HCT116 (cell line): ENCODE data around the gene ZNF3. TPM values are rescaled to one million over a fixed set of nuclear protein-coding genes. Genes with fewer than 3 reads are reported as not detected.

Source experiments
- ATAC-seq: fragments of 200-7000 bp; cut with Tn5 transposase; 2 replicates; pipeline ENCODE4 v1.9.1; 2020; ENCODE audit warnings: mild to moderate bottlenecking, moderate library complexity
- BruUV-seq: library from RNA; stranded (reverse); fragments of 400-500 nt; replicated peaks from 2 replicates; lab custom pipeline; 2021; lab: Mats Ljungman, UMichigan
- CTCF ChIA-PET: fragments of 300-600 bp; sonication (Branson Sonifier 250); formaldehyde crosslinking; loops from one replicate; lab custom pipeline; 2021; ENCODE audit warnings: antibody characterized with exemption; lab: Charles Lee
- POLR2A ChIA-PET: fragments of 300-600, 350-600 bp; sonication (Branson Sonifier 250); formaldehyde crosslinking; loops from one replicate; lab custom pipeline; 2021; ENCODE audit warnings: antibody characterized with exemption; lab: Charles Lee
- RAD21 ChIA-PET, 2 experiments: fragments of 300-600 bp; sonication (Branson Sonifier 250); formaldehyde crosslinking; loops; one replicate each; lab custom pipeline; 2023; ENCODE audit warnings: low total read pairs in 2 of 2; ENCODE audit not compliant: uncharacterized antibody in 2 of 2, unreplicated experiment in 2 of 2, low non-redundant PET in 1 of 2; lab: Charles Lee
- DNase-seq: peaks from one replicate; pipeline ENCODE4 v3.0.0-alpha.2; 2010; ENCODE audit warnings: low read depth, low spot score
- H2AFZ ChIP-seq: fragments of 200-600 bp; shearing (Covaris generic), sonication (generic); 2 replicates; pipeline ENCODE4 v1.6.1; 2017; ENCODE audit warnings: low read depth, mixed run types, mixed read lengths, antibody characterized with exemption, low read length; ENCODE audit not compliant: poor library complexity, severe bottlenecking
- H3K27ac ChIP-seq: 2 replicates; pipeline ENCODE4 v1.5.1; 2012; ENCODE audit warnings: low read depth, low read length
- H3K27me3 ChIP-seq: fragments of 200-600 bp; sonication (generic); 2 replicates; pipeline ENCODE4 v1.6.1; 2016; ENCODE audit warnings: mixed run types, low read length, mixed read lengths; ENCODE audit not compliant: insufficient read depth
- H3K36me3 ChIP-seq, 2 experiments: fragments of 200-500 bp in 1 of 2; fragments of 200-600 bp in 1 of 2; sonication (Bioruptor generic) in 1 of 2; sonication (generic) in 1 of 2; 2 replicates each; pipeline versions ENCODE4 v1.5.1 to v1.6.1; 2014 to 2016; ENCODE audit warnings: low read length in 2 of 2, inconsistent platforms in 1 of 2, mixed read lengths in 1 of 2, mixed run types in 1 of 2; ENCODE audit not compliant: insufficient read depth in 2 of 2, control insufficient read depth in 1 of 2
- H3K4me1 ChIP-seq, 2 experiments: fragments of 200-600 bp in 1 of 2; sonication (generic) in 1 of 2; 2 replicates each; pipeline versions ENCODE4 v1.5.1 to v1.6.1; 2012 to 2017; ENCODE audit warnings: low read length in 2 of 2, inconsistent platforms in 1 of 2, mild to moderate bottlenecking in 1 of 2, mixed read lengths in 1 of 2, mixed run types in 1 of 2, moderate library complexity in 1 of 2; ENCODE audit not compliant: insufficient read depth in 2 of 2, control insufficient read depth in 1 of 2
- H3K4me2 ChIP-seq: fragments of 200-600 bp; sonication (generic); 2 replicates; pipeline ENCODE4 v1.6.1; 2017; ENCODE audit warnings: mixed run types, low read length, mixed read lengths
- H3K4me3 ChIP-seq, 2 experiments: fragments of 200-600 bp in 1 of 2; sonication (generic) in 1 of 2; replicated peaks in 1 of 2; 2 replicates each; pipeline ENCODE4 v1.5.1; 2011 to 2016; ENCODE audit warnings: low read length in 2 of 2, control low read depth in 1 of 2, low read depth in 1 of 2, mild to moderate bottlenecking in 1 of 2, mixed read lengths in 1 of 2, mixed run types in 1 of 2
- H3K79me2 ChIP-seq: fragments of 200-600 bp; sonication (generic); 2 replicates; pipeline ENCODE4 v1.6.1; 2017; ENCODE audit warnings: mild to moderate bottlenecking, mixed run types, low read length, moderate library complexity, mixed read lengths; ENCODE audit not compliant: insufficient read depth
- H3K9ac ChIP-seq: fragments of 200-600 bp; sonication (generic); 2 replicates; pipeline ENCODE4 v1.6.1; 2016; ENCODE audit warnings: low read length, mixed read lengths
- H3K9me2 ChIP-seq: fragments of 200-600 bp; sonication (generic), shearing (Covaris generic); 2 replicates; pipeline ENCODE4 v1.6.1; 2017; ENCODE audit warnings: mixed run types, mild to moderate bottlenecking, moderate library complexity; ENCODE audit not compliant: insufficient read depth
- H3K9me3 ChIP-seq, 2 experiments: fragments of 200-500 bp in 1 of 2; fragments of 200-600 bp in 1 of 2; sonication (Bioruptor generic) in 1 of 2; sonication (generic) in 1 of 2; 2 replicates each; pipeline ENCODE4 v1.6.1; 2014 to 2017; ENCODE audit warnings: low read length in 2 of 2, mixed read lengths in 2 of 2, inconsistent platforms in 1 of 2, low read depth in 1 of 2, mild to moderate bottlenecking in 1 of 2, mixed run types in 1 of 2, moderate library complexity in 1 of 2; ENCODE audit not compliant: control insufficient read depth in 1 of 2, insufficient read depth in 1 of 2
- H4K20me1 ChIP-seq: fragments of 200-600 bp; sonication (generic), shearing (Covaris generic); 2 replicates; pipeline ENCODE4 v1.6.1; 2017; ENCODE audit warnings: mixed run types, mild to moderate bottlenecking, moderate library complexity; ENCODE audit not compliant: insufficient read depth
- EGR1 ChIP-seq: IDR thresholded peaks from 2 replicates; pipeline ENCODE4 v1.6.1; 2012; ENCODE audit warnings: low read depth
- EZH2 ChIP-seq: fragments of 200-600 bp; sonication (generic); IDR thresholded peaks from 2 replicates; pipeline ENCODE4 v1.6.1; 2017; ENCODE audit warnings: antibody characterized with exemption, mixed run types
- FOSL1 ChIP-seq: IDR thresholded peaks from 2 replicates; pipeline ENCODE4 v1.6.1; 2012; ENCODE audit warnings: low read depth
- POLR2AphosphoS5 ChIP-seq: IDR thresholded peaks from 2 replicates; pipeline ENCODE4 v1.6.1; 2011; ENCODE audit warnings: mild to moderate bottlenecking, low read depth, low read length, moderate library complexity
- SIN3A ChIP-seq: IDR thresholded peaks from 2 replicates; pipeline ENCODE4 v1.6.1; 2012; ENCODE audit warnings: low read depth
- TCF7L2 ChIP-seq: IDR thresholded peaks from 2 replicates; pipeline ENCODE4 v1.7.0; 2011; ENCODE audit warnings: borderline replicate concordance, inconsistent platforms; ENCODE audit not compliant: insufficient read depth, insufficient read length; ENCODE audit errors: extremely low read depth
- ZFX ChIP-seq: fragments of 450-650 bp; IDR thresholded peaks from 2 replicates; pipeline ENCODE4 v1.6.1; 2017
- ZNF274 ChIP-seq: fragments of 200-500 bp; sonication (Bioruptor generic); IDR thresholded peaks from 2 replicates; pipeline ENCODE4 v1.6.1; 2014; ENCODE audit warnings: mild to moderate bottlenecking, low read depth, low read length, inconsistent platforms
- intact Hi-C: fragments of 100-400 bp; cut with micrococcal nuclease; formaldehyde crosslinking; loops from 2 replicates; pipeline ENCODE4 v1.10.0; 2022
- total RNA-seq: library from RNA; stranded (reverse); gene quantifications from one replicate; pipeline ENCODE4 v1.2.1, GENCODE V29; 2021; ENCODE audit not compliant: unreplicated experiment
- TF ChIP-seq, protein P1 (sequence below): IDR thresholded peaks from 2 replicates; pipeline ENCODE4 v1.6.1; 2011; ENCODE audit warnings: mild to moderate bottlenecking, low read length, moderate library complexity; ENCODE audit not compliant: insufficient replicate concordance; ENCODE audit errors: extremely low read depth
- TF ChIP-seq, protein P2 (sequence below): IDR thresholded peaks from 2 replicates; pipeline ENCODE4 v1.6.1; 2012; ENCODE audit warnings: low read depth

ZNF3 gene
- total RNA-seq, 1 experiment from 2014 or later = 28.2 TPM

DNA sequence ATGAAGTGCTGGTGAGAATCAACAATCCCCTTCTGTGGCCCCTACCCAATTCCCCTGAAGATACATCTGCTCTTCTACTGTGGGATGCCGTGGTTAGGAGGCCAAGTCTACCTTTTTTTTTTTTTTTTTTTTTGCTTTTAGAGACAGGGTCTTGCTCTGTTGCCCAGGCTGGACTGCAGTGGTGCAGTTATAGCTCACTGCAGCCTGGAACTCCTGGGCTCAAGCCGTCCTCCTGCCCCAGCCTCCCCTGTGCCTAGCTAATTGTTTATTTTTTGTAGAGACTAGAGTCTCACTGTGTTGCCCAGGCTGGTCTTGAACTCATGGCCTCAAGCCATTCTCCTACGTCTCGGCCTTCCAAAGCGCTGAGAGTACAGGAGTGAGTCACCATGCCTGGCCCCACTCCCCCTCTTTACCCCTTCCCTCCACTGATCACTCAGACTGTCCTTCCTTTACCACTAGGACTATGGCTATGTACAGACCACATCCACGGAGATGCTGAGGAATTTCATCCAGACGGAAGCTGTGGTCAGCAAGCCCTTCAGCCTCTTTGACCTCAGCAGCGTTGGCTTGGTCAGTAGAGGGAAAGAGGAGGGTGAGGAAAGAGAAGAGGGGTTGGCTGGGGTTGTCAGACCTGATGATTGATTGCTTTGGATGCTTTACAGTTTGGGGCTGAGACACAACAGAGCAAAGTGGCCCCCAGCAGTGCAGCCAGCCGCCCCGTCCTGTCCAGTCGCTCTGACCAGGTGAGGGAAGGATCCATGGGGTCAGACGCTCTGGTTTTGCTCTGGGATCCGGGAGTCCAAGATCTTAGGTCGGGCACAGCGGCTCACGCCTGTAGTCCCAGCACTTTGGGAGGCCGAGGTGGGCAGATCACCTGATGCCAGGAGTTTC, 21.7 kb upstream of the ZNF3 start:
- peaks cover 20 to 34% of the 10 kb centered on the region in 2 experiments for H3K36me3 ChIP-seq
- intact Hi-C loops = no loop called here
- no peaks in the 10 kb centered on the region for H3K9me2 ChIP-seq
- peak overlapping the region; percentile 100 for H3K9ac ChIP-seq
- no peak for DNase-seq
- peak overlapping the region; percentile 98 for H3K4me2 ChIP-seq
- ChIA-PET RAD21 (no interaction called here), CTCF (interaction anchor here (0.9 to 2.8 kb wide), 2 partner anchors 27 to 241 kb away, joined by 3 to 11 read pairs; no protein-coding TSS in a partner anchor), POLR2A (interaction anchor here (0.7 to 2.9 kb wide), 6 partner anchors 10 to 113 kb away, joined by 3 to 11 read pairs (median 4); partner anchors contain the start of genes COPS6 and LAMTOR4)
- peak overlapping the region; percentile 88 for H3K27ac ChIP-seq
- H3K4me3 ChIP-seq = peak overlapping the region; percentile 90 to 94
- no peak for ATAC-seq
- peaks cover 36% of the 10 kb centered on the region for H3K79me2 ChIP-seq
- TF ChIP-seq FOSL1 (no peak), POLR2AphosphoS5 (no peak), ZFX (no peak), EGR1 (no peak), TCF7L2 (no peak), SIN3A (no peak), ZNF274 (no peak), EZH2 (no peak)
- TF ChIP-seq, protein P1, sequence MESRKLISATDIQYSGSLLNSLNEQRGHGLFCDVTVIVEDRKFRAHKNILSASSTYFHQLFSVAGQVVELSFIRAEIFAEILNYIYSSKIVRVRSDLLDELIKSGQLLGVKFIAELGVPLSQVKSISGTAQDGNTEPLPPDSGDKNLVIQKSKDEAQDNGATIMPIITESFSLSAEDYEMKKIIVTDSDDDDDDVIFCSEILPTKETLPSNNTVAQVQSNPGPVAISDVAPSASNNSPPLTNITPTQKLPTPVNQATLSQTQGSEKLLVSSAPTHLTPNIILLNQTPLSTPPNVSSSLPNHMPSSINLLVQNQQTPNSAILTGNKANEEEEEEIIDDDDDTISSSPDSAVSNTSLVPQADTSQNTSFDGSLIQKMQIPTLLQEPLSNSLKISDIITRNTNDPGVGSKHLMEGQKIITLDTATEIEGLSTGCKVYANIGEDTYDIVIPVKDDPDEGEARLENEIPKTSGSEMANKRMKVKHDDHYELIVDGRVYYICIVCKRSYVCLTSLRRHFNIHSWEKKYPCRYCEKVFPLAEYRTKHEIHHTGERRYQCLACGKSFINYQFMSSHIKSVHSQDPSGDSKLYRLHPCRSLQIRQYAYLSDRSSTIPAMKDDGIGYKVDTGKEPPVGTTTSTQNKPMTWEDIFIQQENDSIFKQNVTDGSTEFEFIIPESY = no peak
- TF ChIP-seq, protein P2, sequence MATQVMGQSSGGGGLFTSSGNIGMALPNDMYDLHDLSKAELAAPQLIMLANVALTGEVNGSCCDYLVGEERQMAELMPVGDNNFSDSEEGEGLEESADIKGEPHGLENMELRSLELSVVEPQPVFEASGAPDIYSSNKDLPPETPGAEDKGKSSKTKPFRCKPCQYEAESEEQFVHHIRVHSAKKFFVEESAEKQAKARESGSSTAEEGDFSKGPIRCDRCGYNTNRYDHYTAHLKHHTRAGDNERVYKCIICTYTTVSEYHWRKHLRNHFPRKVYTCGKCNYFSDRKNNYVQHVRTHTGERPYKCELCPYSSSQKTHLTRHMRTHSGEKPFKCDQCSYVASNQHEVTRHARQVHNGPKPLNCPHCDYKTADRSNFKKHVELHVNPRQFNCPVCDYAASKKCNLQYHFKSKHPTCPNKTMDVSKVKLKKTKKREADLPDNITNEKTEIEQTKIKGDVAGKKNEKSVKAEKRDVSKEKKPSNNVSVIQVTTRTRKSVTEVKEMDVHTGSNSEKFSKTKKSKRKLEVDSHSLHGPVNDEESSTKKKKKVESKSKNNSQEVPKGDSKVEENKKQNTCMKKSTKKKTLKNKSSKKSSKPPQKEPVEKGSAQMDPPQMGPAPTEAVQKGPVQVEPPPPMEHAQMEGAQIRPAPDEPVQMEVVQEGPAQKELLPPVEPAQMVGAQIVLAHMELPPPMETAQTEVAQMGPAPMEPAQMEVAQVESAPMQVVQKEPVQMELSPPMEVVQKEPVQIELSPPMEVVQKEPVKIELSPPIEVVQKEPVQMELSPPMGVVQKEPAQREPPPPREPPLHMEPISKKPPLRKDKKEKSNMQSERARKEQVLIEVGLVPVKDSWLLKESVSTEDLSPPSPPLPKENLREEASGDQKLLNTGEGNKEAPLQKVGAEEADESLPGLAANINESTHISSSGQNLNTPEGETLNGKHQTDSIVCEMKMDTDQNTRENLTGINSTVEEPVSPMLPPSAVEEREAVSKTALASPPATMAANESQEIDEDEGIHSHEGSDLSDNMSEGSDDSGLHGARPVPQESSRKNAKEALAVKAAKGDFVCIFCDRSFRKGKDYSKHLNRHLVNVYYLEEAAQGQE = no peak
- H3K4me1 ChIP-seq = peaks cover 6 to 24% of the 10 kb centered on the region in 2 experiments; a peak in 3 of 4 replicates
- BruUV-seq = no TSS peak
- H2AFZ ChIP-seq = no peak overlapping the region
- no peaks in the 10 kb centered on the region for H3K9me3 ChIP-seq
- H3K27me3 ChIP-seq = no peaks in the 10 kb centered on the region
- H4K20me1 ChIP-seq = peaks cover 7% of the 10 kb centered on the region; the same call in 1 of the 2 replicates
